Calu3 (cell line): ENCODE results near the gene MST1. TPM values are rescaled to one million over a fixed set of nuclear protein-coding genes. Genes with fewer than 3 reads are reported as not detected.

ENCODE experiments used
- BruUV-seq: library from RNA; stranded (reverse); fragments of 400-500 nt; replicated peaks from 2 replicates; lab custom pipeline; 2021; lab: Mats Ljungman, UMichigan
- CTCF ChIA-PET: fragments of 300-600 bp; sonication (Branson Sonifier 250); formaldehyde crosslinking; loops from one replicate; lab custom pipeline; 2022; ENCODE audit warnings: antibody characterized with exemption; lab: Charles Lee
- DNase-seq: peaks from one replicate; pipeline ENCODE4 v3.0.0; 2022
- H3K27ac Mint-ChIP-seq: one replicate; pipeline ENCODE4 v1.8.0; 2022; ENCODE audit warnings: mixed read lengths; ENCODE audit not compliant: unreplicated experiment
- H3K27me3 Mint-ChIP-seq: one replicate; pipeline ENCODE4 v1.8.0; 2022; ENCODE audit warnings: mixed read lengths; ENCODE audit not compliant: unreplicated experiment
- H3K36me3 Mint-ChIP-seq: one replicate; pipeline ENCODE4 v1.8.0; 2022; ENCODE audit warnings: mild to moderate bottlenecking, moderate library complexity, mixed read lengths; ENCODE audit not compliant: insufficient read depth, unreplicated experiment
- H3K4me1 Mint-ChIP-seq: one replicate; pipeline ENCODE4 v1.8.0; 2022; ENCODE audit warnings: mild to moderate bottlenecking, low read depth, mixed read lengths; ENCODE audit not compliant: unreplicated experiment
- H3K4me3 Mint-ChIP-seq: one replicate; pipeline ENCODE4 v1.8.0; 2022; ENCODE audit warnings: mild to moderate bottlenecking, low read depth, moderate library complexity, mixed read lengths; ENCODE audit not compliant: unreplicated experiment
- H3K9me3 Mint-ChIP-seq: one replicate; pipeline ENCODE4 v1.8.0; 2022; ENCODE audit warnings: low read depth, mixed read lengths; ENCODE audit not compliant: unreplicated experiment
- intact Hi-C: fragments of 100-400 bp; cut with micrococcal nuclease; formaldehyde crosslinking; loops from one replicate; pipeline ENCODE4 v1.10.0; 2022; ENCODE audit not compliant: unreplicated experiment
- total RNA-seq: library from RNA; stranded (reverse); gene quantifications from 2 replicates; pipeline ENCODE4 v1.2.3, GENCODE V29; 2022
- TF ChIP-seq, protein P1 (sequence below): fragments of 200-600 bp; IDR thresholded peaks from one replicate; pipeline ENCODE4 v1.8.0; 2022; ENCODE audit warnings: antibody characterized with exemption; ENCODE audit not compliant: unreplicated experiment

Gene MST1
- total RNA-seq, 1 experiment from 2014 or later: 8.0 TPM

DNA sequence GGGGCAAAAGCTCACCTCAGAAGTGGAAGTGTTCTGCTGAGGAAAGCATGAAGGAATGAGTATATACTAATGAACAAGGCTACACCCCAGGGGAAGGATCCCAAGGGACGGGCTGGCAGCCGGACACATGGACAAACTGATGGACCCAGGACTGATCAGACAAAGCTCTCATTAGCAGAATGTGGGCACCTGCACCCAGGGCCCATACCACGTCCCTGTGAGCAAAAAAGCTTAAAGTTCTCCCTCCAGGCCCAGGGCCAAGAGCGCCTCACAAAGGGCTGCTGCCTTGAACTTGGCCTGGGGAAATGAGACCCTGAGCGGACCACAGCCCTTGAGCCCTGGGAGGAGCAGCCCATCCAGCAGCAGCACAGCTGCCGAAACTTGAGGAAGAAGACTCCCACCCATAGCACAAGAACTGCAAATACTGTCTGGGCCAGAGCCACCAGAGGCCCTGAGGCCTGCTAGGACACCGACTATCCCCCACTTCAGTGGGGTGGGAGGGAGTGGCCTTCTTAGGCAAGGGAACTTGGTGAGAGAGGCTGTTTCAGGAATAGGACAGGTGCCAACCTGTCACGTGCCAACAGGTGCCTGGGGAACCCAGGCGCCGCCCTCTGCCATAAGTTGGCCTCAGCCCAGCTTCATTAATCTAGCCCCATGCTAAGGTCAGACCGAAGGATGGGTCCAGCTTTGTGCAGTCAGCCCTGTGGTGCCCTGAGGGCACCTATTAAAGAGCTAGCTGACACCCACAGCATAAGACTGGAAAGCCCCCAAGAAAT is 36.8 kb upstream of the MST1 start:
- Mint-ChIP-seq H3K27ac (no peak overlapping the region), H3K4me3 (no peak overlapping the region), H3K4me1 (peaks cover 8% of the 10 kb centered on the region), H3K36me3 (peaks cover 50% of the 10 kb centered on the region), H3K27me3 (no peaks in the 10 kb centered on the region), H3K9me3 (no peaks in the 10 kb centered on the region)
- intact Hi-C loops: no loop called here
- BruUV-seq: no TSS peak
- no peak for DNase-seq
- CTCF ChIA-PET: no interaction called here
- TF ChIP-seq, protein P1, sequence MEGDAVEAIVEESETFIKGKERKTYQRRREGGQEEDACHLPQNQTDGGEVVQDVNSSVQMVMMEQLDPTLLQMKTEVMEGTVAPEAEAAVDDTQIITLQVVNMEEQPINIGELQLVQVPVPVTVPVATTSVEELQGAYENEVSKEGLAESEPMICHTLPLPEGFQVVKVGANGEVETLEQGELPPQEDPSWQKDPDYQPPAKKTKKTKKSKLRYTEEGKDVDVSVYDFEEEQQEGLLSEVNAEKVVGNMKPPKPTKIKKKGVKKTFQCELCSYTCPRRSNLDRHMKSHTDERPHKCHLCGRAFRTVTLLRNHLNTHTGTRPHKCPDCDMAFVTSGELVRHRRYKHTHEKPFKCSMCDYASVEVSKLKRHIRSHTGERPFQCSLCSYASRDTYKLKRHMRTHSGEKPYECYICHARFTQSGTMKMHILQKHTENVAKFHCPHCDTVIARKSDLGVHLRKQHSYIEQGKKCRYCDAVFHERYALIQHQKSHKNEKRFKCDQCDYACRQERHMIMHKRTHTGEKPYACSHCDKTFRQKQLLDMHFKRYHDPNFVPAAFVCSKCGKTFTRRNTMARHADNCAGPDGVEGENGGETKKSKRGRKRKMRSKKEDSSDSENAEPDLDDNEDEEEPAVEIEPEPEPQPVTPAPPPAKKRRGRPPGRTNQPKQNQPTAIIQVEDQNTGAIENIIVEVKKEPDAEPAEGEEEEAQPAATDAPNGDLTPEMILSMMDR: no peak

GRCh38 chr3:49724586-49724985 is 35.3 kb upstream of the MST1 start:
- CTCF ChIA-PET: interaction anchor here (0.6 kb wide), 1 partner anchor 705 kb away, joined by 5 read pairs; no protein-coding TSS in a partner anchor
- intact Hi-C loops: no loop called here
- H3K4me3 Mint-ChIP-seq: peak overlapping the region; percentile 86
- peaks cover 8% of the 10 kb centered on the region for H3K4me1 Mint-ChIP-seq
- peak overlapping the region; percentile 93 for H3K27ac Mint-ChIP-seq
- TF ChIP-seq, protein P1: no peak
- BruUV-seq: no TSS peak
- H3K27me3 Mint-ChIP-seq: no peaks in the 10 kb centered on the region
- no peaks in the 10 kb centered on the region for H3K9me3 Mint-ChIP-seq
- DNase-seq: no peak
- H3K36me3 Mint-ChIP-seq: peaks cover 61% of the 10 kb centered on the region

GRCh38 chr3:49723628-49724551 is 34.6 kb upstream of the MST1 start, which contains the start of gene GMPPB:
Gene GMPPB (minus strand): TSS chr3:49723951. CDS start chr3:49723726, 225 bp downstream.
- DNase-seq: peak; percentile 97
- CTCF ChIA-PET: interaction anchor here (0.6 to 1.4 kb wide), 2 partner anchors 23 to 704 kb away, joined by 4 to 5 read pairs; no protein-coding TSS in a partner anchor

DNA sequence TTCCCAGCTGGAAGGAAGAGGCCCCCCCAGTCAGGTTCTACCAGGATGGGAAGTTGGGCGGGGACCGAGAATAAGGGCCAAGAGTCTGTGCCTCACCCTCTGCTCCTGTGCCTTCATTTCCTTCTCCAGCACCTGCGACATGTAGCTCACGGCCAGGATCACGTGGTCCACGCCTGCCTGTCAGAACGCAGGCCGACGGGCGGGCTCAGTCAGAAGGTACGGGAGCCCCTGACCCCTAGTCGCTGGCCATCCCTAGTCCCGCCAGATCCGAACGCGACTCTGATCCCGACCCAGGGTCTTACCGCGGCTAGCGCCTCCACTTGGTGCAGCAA is 34.0 kb upstream of the MST1 start:
- intact Hi-C loops: no loop called here
- Mint-ChIP-seq H3K4me3 (peak overlapping the region; percentile 86), H3K9me3 (peaks cover 2% of the 10 kb centered on the region), H3K27ac (peak overlapping the region; percentile 93), H3K36me3 (peaks cover 72% of the 10 kb centered on the region), H3K27me3 (no peaks in the 10 kb centered on the region), H3K4me1 (peaks cover 18% of the 10 kb centered on the region)
- peak; percentile 69 for DNase-seq
- TF ChIP-seq, protein P1: no peak
- CTCF ChIA-PET: interaction anchor here (1.4 kb wide), 1 partner anchor 22 kb away, joined by 4 read pairs; no protein-coding TSS in a partner anchor
- BruUV-seq: TSS peak; percentile 60

More at GRCh38 chr3:49723628-49724551, 34.6 kb upstream of the MST1 start, which contains the start of gene GMPPB:
- H3K9me3 Mint-ChIP-seq: no peaks in the 10 kb centered on the region
- peaks cover 12% of the 10 kb centered on the region for H3K4me1 Mint-ChIP-seq
- peaks cover 66% of the 10 kb centered on the region for H3K36me3 Mint-ChIP-seq
- BruUV-seq: TSS peak; percentile 87
- peak within 1 kb of the TSS; percentile 93 for H3K27ac Mint-ChIP-seq
- no peaks in the 10 kb centered on the region for H3K27me3 Mint-ChIP-seq
- H3K4me3 Mint-ChIP-seq: peak within 1 kb of the TSS; percentile 86
- intact Hi-C loops: no loop called here
- TF ChIP-seq, protein P1: no peak
